NCI-H1105 (cell line): ENCODE data around the gene PROM1.

Source experiments
- DNase-seq: peaks from one replicate; lab custom pipeline; 2025; lab: John Stamatoyannopoulos, UW

The PROM1 gene

DNA sequence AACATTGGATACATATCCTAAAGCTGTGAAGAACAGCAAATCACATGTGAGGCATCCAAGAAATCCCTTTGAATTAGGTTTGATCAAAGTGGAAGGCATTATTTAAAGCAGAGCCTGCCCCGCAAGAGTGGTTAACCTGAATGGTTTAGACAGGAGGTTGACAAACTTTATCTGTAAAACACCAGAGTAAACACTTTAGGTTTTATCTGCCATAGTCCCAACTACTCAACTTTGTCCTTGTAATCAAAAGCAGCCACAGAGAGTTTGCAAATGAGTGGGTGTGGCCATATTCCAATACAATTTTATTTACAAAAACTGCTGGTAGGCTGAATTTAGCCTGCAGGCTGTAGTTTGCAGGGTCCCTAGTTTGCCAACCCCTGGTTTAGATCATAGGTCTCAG, 95.6 kb downstream of the PROM1 start:
- DNase-seq: no peak

DNA sequence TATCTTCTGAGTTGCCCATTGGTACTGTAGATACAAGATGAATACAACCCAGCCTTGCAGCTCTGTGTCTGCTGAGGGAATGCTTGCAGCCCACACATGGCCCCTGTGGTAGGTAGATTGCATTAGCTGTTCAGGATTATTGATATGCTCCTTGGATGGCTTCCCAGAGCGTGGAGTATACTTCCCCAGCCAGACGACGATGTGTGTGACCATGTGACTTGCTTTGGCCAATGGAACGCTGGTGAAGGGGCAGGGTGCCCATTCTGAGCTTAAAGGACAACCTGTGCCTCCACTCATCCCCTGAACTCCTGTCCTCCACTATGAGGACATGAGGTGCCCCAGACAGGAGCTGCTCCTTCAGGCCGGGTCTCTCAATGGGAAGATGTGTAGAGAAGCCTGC, 96.9 kb downstream of the PROM1 start:
- no peak for DNase-seq

- no peak for DNase-seq
Observed at GRCh38 chr4:15983610-15984009, 100.2 kb downstream of the PROM1 start.

- no peak for DNase-seq
Observed at GRCh38 chr4:15982842-15983524, 100.8 kb downstream of the PROM1 start.

DNA sequence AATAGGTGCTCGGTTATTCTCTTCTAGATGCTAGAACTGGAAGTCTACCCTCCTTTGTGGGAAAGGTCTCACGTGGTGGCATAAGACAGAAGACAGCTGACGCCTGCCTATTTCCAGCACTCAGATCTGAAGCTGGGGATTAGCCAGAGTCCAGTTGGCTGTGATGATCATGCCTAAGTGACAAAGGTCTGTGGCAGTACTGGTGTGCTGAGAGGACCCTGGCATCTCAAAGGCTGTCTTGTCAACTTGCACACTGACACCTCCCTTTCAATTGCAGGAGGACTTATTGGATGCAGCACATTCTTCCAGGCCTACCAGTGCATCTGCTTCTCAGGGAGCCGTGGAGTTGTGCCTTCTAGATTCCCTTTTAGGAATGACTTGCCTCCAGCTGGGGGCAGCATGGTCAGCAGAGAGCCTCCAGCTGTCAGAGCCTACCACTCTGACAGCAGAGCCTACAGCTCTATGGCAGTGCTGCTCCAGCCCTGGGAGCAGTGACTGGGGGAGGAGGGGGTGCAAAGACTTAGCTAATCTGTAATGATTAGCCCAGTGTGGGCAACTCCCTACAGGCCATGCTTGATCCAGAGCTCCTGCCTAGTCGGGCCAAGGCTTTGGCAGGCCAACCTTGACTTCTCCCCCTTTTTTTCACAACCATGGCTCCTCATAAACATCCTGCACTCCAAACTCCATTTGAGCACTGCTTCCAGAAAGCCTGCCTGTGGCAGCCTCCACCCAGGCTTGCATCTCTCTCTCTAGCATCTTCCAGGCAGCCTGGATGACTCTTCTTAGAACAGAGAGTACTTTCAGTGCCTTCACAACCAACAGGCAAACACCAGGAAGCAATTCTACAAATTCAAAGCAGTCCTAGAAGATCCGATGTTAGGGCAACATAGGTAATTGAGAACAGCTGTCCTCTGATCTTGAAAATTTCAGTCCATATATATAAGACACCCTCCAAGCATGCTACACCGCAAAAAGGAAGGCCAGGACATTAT, 107.1 kb downstream of the PROM1 start:
- DNase-seq: no peak

DNA sequence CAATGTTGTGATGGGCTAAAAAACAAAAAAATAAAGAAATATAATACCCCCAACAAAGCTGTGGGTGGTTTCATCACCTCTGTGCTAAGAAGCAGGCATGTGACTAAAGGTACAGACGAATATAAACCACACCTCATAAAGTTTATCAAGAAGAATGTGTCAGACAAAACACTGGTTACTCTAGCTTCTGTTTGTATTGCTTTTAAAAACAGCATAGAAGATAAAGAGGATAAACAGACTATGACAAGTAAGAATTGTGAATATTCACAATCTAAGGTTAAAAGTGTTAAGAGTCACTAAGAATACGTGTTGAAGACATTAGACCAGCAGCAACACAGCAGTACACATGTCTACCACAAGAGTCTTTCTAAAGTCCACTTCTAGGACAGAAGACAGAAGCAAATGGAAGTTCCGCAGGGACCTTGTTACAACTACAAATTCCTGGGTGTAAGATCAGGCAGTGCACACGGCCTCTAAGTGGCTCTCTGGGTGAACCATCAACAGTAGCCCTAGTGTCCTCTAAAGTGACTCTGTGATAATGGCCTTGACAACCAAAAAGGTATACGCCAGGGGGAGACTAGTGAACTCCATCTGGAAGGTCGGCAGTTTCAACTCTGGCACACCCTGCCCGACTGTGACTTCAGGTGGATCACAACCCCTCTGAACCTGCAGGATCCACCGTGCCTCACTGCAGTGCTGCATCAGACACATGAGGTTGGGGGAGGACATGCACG, 112.6 kb downstream of the PROM1 start:
- DNase-seq: no peak

- DNase-seq: no peak
Observed at GRCh38 chr4:15968551-15969300, 115.1 kb downstream of the PROM1 start.

- DNase-seq: no peak
Observed at GRCh38 chr4:15965325-15965724, 118.5 kb downstream of the PROM1 start.

GRCh38 chr4:15964159-15964558, 119.7 kb downstream of the PROM1 start:
- no peak for DNase-seq

- no peak for DNase-seq
Observed at GRCh38 chr4:15963576-15963975, 120.2 kb downstream of the PROM1 start.

- DNase-seq: no peak
Observed at GRCh38 chr4:15963001-15963451, 120.8 kb downstream of the PROM1 start, which contains the start of gene FGFBP2. Gene FGFBP2, minus strand, starts transcription at chr4:15963175. Its CDS starts 46 bp downstream, at chr4:15963129.

GRCh38 chr4:15961781-15962510, 121.9 kb downstream of the PROM1 start:
- no peak for DNase-seq

DNA sequence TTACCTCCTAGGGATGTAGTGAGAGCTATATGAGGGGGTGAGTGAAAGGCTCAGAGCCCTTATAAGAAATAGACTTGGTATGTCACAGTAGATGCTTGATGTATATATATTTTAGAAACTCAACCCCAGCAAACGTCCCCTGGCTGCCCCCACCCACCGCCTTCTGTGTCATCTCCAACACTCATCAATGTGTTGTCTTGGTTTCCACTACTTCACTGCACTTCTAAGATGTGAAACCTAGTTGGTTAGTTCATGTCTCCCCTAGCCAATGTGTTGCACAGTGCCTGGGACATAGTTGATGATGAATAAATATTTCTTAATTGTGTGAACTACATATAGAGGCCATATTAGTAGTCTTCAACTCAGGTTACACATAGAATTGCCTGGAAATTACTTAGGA, 125.3 kb downstream of the PROM1 start:
- DNase-seq: no peak

DNA sequence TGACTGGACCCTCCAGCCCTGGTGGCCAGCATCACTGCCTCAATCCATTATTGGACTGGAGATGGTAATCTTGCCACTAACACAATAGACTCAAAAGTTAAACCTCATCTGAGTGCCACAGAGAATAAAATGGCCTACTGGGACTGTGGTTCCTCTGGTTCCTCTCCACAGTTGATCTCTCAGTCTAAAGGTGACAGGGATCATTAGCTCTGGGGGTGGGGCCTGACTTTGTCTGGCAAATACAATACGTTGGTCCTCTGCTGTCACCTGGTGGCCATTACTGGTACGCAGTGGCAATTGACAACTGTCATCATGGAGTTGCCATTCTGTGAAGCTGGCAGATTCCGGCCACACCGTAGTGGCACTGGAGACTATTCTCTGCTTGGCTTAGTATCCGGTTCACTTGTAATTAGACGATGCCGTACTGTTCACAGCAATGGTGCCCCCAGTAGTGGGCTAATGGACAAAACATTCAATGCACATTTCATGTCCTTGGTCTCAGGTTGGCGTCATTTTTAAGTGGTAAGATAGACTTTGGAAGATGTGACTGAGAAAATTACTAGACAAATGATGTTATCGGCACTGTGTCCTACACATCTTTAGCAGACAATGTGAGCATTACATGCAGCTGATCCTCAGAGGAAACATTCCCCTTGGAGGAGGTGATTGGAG, 127.5 kb downstream of the PROM1 start:
- DNase-seq: peak; percentile 25

DNA sequence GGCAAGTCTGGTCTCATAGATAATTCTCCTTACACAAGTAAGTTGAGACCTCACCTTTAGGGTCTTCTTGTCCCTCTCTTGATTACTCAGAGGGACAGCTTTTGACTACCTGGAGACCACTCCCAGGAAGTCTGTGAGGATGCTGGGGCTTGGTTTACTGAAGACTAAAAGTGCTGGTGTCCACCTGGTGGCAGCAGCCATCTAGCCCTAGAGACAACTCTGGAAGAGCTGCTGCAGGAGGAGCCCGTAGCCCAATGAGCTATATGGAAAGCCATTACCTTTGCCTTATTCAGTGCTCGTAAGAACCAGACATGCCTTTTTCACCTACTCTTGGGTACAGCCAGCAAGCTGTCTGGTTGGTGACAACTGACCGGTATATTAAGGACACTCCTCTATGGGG, 128.2 kb downstream of the PROM1 start:
- DNase-seq: no peak

GRCh38 chr4:15953625-15954024, 130.2 kb downstream of the PROM1 start:
- no peak for DNase-seq

- DNase-seq: no peak
Observed at GRCh38 chr4:15951781-15952180, 132.0 kb downstream of the PROM1 start.

GRCh38 chr4:15948826-15949225, 135.0 kb downstream of the PROM1 start:
- DNase-seq: no peak

GRCh38 chr4:15947684-15948083, 136.1 kb downstream of the PROM1 start:
- no peak for DNase-seq

- no peak for DNase-seq
Observed at GRCh38 chr4:15945516-15945915, 138.3 kb downstream of the PROM1 start.
